Fibroblast of upper back skin (primary cell): ENCODE data around the gene OPN4.

Experiments used
- DNase-seq: peaks from one replicate; pipeline ENCODE4 v3.0.0-alpha.2; 2013

OPN4 gene

GRCh38 chr10:86700851-86701617, 46.7 kb downstream of the OPN4 start:
- no peak for DNase-seq

- DNase-seq: no peak
Observed at GRCh38 chr10:86703176-86703575, 48.8 kb downstream of the OPN4 start.

GRCh38 chr10:86705139-86705538, 50.8 kb downstream of the OPN4 start:
- DNase-seq: no peak

GRCh38 chr10:86705905-86706304, 51.6 kb downstream of the OPN4 start:
- DNase-seq: no peak

GRCh38 chr10:86706401-86706841, 52.1 kb downstream of the OPN4 start:
- DNase-seq: no peak

- no peak for DNase-seq
Observed at GRCh38 chr10:86706977-86707376, 52.6 kb downstream of the OPN4 start.

- DNase-seq: no peak
Observed at GRCh38 chr10:86707505-86707904, 53.2 kb downstream of the OPN4 start.

- no peak for DNase-seq
Observed at GRCh38 chr10:86708068-86708782, 53.9 kb downstream of the OPN4 start.

- DNase-seq: no peak
Observed at GRCh38 chr10:86708783-86709380, 54.5 kb downstream of the OPN4 start.

- DNase-seq: no peak
Observed at GRCh38 chr10:86709396-86710185, 55.2 kb downstream of the OPN4 start.

GRCh38 chr10:86710987-86711512, 56.7 kb downstream of the OPN4 start:
- DNase-seq: peak; percentile 90

- peak; percentile 39 for DNase-seq
Observed at GRCh38 chr10:86711513-86712316, 57.4 kb downstream of the OPN4 start.

GRCh38 chr10:86712317-86712707, 58.0 kb downstream of the OPN4 start:
- no peak for DNase-seq

- no peak for DNase-seq
Observed at GRCh38 chr10:86715156-86715795, 60.9 kb downstream of the OPN4 start.

GRCh38 chr10:86715836-86716235, 61.5 kb downstream of the OPN4 start:
- no peak for DNase-seq
